Measurements from ENCODE around the gene PIM3. TPM values are rescaled to one million over a fixed set of nuclear protein-coding genes. Genes with fewer than 3 reads are reported as not detected.

Gene PIM3
- total RNA-seq = 10 to 100 TPM; 43.8 to 75.7 (median 52.1) TPM

DNA sequence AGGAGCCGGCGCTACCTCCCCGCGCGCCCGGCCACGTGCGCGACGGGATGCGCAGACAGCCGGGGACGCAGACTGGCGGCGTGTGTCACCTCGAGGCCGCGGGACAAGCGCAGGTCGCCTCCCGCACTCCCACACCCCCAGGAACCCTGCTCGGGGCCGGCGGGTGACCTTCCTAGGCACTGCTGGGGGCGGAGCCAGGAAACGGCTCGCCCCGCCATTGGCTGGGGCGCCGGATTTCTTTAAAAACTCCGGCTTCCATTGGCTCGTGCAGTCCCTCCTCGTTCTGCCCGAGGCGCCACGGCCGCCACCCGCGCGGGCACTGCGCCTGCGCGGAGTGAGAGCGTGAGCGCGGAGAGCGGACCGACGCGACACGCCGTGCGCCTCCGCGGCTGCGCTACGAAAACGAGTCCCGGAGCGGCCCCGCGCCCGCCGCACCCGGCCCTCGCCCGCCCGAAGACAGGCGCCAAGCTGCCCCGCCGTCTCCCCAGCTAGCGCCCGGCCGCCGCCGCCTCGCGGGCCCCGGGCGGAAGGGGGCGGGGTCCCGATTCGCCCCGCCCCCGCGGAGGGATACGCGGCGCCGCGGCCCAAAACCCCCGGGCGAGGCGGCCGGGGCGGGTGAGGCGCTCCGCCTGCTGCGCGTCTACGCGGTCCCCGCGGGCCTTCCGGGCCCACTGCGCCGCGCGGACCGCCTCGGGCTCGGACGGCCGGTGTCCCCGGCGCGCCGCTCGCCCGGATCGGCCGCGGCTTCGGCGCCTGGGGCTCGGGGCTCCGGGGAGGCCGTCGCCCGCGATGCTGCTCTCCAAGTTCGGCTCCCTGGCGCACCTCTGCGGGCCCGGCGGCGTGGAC, at the start of gene PIM3:
PIM3 (plus strand) TSS at position 614 of the 846 bp plus-strand sequence; CDS start at position 790, 176 bp downstream.
- Histone ChIP-seq H3K27me3 (no peaks in the 10 kb centered on the region), H3K36me3 (peaks cover 23 to 38% (median 29%) of the 10 kb centered on the region in 3 donors), H3K27ac (peak within 1 kb of the TSS; percentile 95 to 100 (median 99)), H3K4me1 (peaks cover 36 to 66% (median 39%) of the 10 kb centered on the region in 3 donors), H3K4me3 (peak within 1 kb of the TSS; percentile 70 to 92 (median 82)), H3K9me3 (no peaks in the 10 kb centered on the region)
- peak; percentile 78 for DNase-seq
- WGBS, 2 donors = no CpG with 5 or more reads among the region's 137 CpGs
- TF ChIP-seq, protein P1, sequence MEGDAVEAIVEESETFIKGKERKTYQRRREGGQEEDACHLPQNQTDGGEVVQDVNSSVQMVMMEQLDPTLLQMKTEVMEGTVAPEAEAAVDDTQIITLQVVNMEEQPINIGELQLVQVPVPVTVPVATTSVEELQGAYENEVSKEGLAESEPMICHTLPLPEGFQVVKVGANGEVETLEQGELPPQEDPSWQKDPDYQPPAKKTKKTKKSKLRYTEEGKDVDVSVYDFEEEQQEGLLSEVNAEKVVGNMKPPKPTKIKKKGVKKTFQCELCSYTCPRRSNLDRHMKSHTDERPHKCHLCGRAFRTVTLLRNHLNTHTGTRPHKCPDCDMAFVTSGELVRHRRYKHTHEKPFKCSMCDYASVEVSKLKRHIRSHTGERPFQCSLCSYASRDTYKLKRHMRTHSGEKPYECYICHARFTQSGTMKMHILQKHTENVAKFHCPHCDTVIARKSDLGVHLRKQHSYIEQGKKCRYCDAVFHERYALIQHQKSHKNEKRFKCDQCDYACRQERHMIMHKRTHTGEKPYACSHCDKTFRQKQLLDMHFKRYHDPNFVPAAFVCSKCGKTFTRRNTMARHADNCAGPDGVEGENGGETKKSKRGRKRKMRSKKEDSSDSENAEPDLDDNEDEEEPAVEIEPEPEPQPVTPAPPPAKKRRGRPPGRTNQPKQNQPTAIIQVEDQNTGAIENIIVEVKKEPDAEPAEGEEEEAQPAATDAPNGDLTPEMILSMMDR (IDR thresholded peaks at IDR 0.05) = peak in 4 of 6 experiments; percentile 0 to 14 (median 7)
- TF ChIP-seq POLR2A (IDR thresholded peaks at IDR 0.05) = peak in 3 of 4 donors; percentile 14 to 95 (median 81)
- intact Hi-C loops (cut with DNase I) = no loop called here

DNA sequence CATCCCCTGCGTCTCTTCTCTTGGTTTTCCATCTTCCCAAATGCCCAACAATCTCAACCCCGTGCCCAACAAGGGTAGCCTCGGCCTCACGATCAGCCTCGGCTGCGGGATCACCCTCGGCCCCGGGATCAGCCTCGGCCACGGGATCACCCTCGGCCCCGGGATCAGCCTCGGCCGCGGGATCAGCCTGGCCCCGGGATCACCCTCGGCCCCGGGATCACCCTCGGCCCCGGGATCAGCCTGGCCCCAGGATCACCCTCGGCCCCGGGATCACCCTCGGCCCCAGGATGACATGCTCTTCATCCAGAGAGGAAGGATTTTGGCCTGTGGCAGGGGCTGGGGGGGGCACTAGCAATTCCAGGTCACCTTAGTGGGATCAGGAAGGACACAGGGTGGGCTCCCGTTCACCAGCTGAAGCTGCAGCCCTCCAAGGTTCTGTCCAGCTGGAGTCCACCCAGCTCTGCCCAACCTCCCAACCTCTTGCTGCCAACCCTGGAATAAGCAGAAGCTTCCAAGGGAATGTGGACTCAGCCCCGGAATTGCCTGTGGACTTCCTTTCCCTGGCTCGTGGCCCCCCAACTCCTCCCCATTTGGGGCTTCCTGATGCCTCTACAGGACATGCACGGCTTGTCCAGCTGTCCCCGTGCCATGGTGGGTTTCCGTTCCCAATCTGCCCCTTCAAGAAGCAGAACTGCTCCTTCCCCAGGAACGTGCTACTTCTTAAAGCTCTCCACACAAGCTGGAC, 48.5 kb upstream of the PIM3 start:
- 90 to 97% methylated on average over 11 to 13 of the region's 30 CpGs for WGBS, 2 donors
- no peak for DNase-seq
- H3K36me3 ChIP-seq = peaks cover 10 to 79% (median 16%) of the 10 kb centered on the region in 3 donors

DNA sequence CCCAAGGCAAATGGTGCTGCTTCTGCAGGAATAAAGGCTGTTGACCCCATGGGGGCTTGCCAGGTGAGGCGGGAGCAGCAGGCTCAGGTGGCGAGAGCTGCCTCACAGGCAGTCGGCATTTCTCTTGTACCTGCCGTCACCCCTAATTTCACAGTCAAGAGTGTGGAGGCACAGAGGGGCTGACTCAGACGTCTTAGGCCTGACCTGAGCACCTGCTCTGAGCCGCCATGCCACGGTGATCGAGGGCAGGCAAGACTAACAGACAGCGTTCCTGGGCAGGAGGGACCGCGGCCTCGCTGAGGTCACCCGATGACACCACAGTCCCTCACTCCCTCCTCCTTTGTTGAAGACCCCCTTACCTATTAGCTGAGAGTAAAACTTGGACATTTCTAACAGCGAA, 47.5 kb upstream of the PIM3 start:
- 90 to 94% methylated on average over 5 to 11 of the region's 14 CpGs for WGBS, 2 donors
- Histone ChIP-seq H3K4me1 (peaks cover 0 to 17% (median 11%) of the 10 kb centered on the region in 3 donors), H3K36me3 (peaks cover under 1 to 69% (median 11%) of the 10 kb centered on the region in 3 donors), H3K27ac (no peak overlapping the region), H3K4me3 (no peak overlapping the region), H3K27me3 (no peaks in the 10 kb centered on the region), H3K9me3 (no peaks in the 10 kb centered on the region)
- no peak for DNase-seq
- TF ChIP-seq POLR2A (IDR thresholded peaks at IDR 0.05) = no peak
- TF ChIP-seq, protein P1 (IDR thresholded peaks at IDR 0.05) = no peak
- intact Hi-C loops (cut with DNase I) = no loop called here

More for the DNA sequence above, 48.5 kb upstream of the PIM3 start:
- intact Hi-C loops (cut with DNase I) = no loop called here
- Histone ChIP-seq H3K4me3 (no peak overlapping the region), H3K27me3 (no peaks in the 10 kb centered on the region), H3K27ac (no peak overlapping the region), H3K4me1 (peaks cover 0 to 8% (median 3%) of the 10 kb centered on the region in 3 donors), H3K9me3 (no peaks in the 10 kb centered on the region)
- no peak for TF ChIP-seq POLR2A (IDR thresholded peaks at IDR 0.05)
- TF ChIP-seq, protein P1 (IDR thresholded peaks at IDR 0.05) = no peak

DNA sequence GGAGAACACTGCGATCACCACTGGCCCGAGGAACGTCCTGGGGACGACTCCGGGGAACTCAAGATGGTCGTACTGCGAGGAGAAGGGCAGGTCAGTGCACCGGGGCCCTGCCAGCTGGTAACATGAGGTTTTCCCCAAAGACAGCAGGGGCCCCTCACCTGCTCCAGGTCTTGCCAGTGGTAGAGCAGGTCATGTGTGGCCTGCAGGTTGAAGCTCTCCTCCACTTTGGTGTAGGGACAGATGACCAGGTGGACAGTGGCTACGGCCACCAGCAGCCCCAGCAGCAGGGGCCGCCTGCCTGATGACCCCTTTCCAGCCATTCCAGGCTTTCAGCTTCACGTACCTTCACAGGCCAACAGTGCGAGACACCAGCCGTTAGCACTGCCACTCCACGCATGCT, 47.1 kb upstream of the PIM3 start:
- WGBS, 2 donors = 97% methylated on average over 6 to 8 of the region's 14 CpGs
- H3K36me3 ChIP-seq = peaks cover 0 to 67% (median 10%) of the 10 kb centered on the region in 3 donors
- no peak overlapping the region for H3K4me3 ChIP-seq
- H3K9me3 ChIP-seq = no peaks in the 10 kb centered on the region
- H3K27me3 ChIP-seq = no peaks in the 10 kb centered on the region
- intact Hi-C loops (cut with DNase I) = no loop called here
- TF ChIP-seq POLR2A (IDR thresholded peaks at IDR 0.05) = no peak
- TF ChIP-seq, protein P1 (IDR thresholded peaks at IDR 0.05) = no peak
- no peak for DNase-seq
- peaks cover 0 to 17% (median 11%) of the 10 kb centered on the region in 3 donors for H3K4me1 ChIP-seq
- H3K27ac ChIP-seq = no peak overlapping the region
